T-helper 17 cell (primary cell): Measurements from ENCODE around the gene ZNRF3. TPM values are rescaled to one million over a fixed set of nuclear protein-coding genes. Genes with fewer than 3 reads are reported as not detected.

Experiments
- ATAC-seq: fragments of 150-1000 bp; cut with Tn5 transposase; 2 replicates; pipeline ENCODE4 v1.10.0; 2021; ENCODE audit warnings: mild to moderate bottlenecking, moderate library complexity
- DNase-seq, 3 donors: peaks; one replicate each; pipeline versions ENCODE4 v3.0.0 to v3.0.0-alpha.2; 2020 to 2021
- H3K9me3 ChIP-seq: one replicate; pipeline ENCODE4 v1.7.0; 2013; ENCODE audit warnings: low read length, mild to moderate bottlenecking; ENCODE audit not compliant: control insufficient read depth, poor library complexity, severe bottlenecking
- H3K27ac Mint-ChIP-seq: one replicate; pipeline ENCODE4 v1.8.0; 2022; ENCODE audit warnings: mild to moderate bottlenecking, moderate library complexity, mixed read lengths
- H3K27me3 Mint-ChIP-seq: one replicate; pipeline ENCODE4 v1.8.0; 2022; ENCODE audit warnings: mixed read lengths
- H3K36me3 Mint-ChIP-seq: one replicate; pipeline ENCODE4 v1.8.0; 2022; ENCODE audit warnings: low read depth, mixed read lengths
- H3K4me1 Mint-ChIP-seq: one replicate; pipeline ENCODE4 v1.8.0; 2022; ENCODE audit warnings: mild to moderate bottlenecking, mixed read lengths
- H3K4me3 Mint-ChIP-seq: one replicate; pipeline ENCODE4 v1.8.0; 2022; ENCODE audit warnings: mild to moderate bottlenecking, moderate library complexity, mixed read lengths
- total RNA-seq, 4 donors: library from RNA in 2 of 4; stranded (reverse) in 2 of 4; gene quantifications; one replicate each; pipeline ENCODE4 v1.2.3 and lab custom pipeline; 2022 to 2026

ZNRF3 gene
- total RNA-seq, 2 donors from 2014 or later = 0.31 to 0.72 TPM

DNA sequence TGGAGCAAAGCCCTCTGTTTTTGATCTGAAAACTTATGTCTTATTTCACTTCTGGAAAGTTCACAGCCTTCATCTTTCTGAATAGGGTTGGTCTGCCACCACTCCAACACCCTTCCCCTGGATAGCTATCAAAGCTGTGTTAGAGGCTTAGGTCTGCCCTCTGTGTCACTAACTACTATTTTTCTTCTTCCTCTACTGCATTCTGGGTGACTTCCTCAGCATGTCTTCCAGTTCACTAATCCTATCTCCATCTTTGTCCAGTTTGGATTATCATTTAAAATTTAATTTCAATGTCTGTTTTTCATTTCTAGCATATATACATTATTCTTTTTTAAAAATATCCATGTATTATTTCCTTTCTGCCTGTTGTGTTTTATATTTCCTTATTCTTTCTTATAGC is 84.6 kb downstream of the ZNRF3 start:
- ATAC-seq (no peak), DNase-seq (no peak)
- Mint-ChIP-seq H3K36me3 (no peaks in the 10 kb centered on the region), H3K27me3 (peaks cover 44% of the 10 kb centered on the region), H3K4me1 (peaks cover 2% of the 10 kb centered on the region), H3K4me3 (no peak overlapping the region), H3K27ac (no peak overlapping the region)
- H3K9me3 ChIP-seq = no peaks in the 10 kb centered on the region

DNA sequence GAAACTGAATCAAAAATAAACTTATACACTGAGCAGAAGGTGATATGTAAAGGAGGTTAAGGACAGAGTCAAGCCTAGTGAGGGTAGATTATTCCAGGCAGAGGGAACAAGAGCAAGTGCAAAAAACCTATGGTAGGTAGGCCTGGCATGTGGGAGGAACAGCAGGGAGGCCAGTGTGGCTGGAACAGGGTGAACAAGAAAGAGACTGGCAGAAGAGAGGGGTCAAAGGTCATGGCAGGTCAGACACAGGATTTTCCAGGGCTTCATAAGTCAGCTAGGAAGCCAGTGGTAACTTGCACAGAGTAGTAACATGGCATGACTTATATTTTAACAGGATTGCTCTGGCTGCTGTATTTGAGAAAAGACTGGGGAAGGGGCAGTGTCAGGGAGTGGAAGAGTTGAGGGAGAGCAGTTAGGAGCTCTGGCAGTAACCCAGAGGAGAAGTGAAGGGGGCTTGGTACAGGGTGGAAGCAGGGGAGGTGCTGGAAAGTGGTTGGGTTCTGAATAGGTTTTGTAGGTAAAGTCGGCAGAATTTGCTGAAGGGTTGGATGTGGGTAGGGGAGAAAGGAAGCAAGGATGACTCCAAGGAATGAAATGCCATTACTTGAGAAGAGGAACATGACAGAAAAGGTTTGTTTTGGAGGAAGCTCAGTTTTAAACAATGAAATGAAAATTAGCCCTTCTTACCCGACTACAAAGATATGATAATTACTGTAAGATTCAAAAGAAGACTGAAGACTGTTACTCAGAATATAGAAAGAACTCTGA is 86.2 kb downstream of the ZNRF3 start:
- H3K27me3 Mint-ChIP-seq = peaks cover 33% of the 10 kb centered on the region
- H3K4me1 Mint-ChIP-seq = peaks cover 2% of the 10 kb centered on the region

DNA sequence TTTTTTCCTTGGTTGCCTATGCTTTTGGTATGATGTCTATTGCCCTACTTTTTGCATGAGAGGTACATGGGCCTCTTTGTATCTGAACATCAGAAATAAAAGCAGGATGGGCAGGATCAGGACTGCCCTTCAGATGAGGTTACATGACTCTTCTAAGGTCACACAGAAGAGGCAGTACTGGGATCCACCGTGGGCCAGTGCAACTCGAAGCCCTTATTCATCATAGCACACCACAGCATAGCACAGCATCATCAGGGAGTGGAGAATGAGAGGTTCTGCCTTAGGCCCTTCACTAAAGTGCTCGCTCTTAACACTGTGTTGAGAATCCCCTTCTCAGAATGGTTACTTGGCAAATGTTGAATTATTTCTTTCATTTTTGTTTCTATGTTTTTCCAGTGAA is 90.0 kb downstream of the ZNRF3 start:
- ATAC-seq (no peak), DNase-seq (no peak)
- Mint-ChIP-seq H3K27ac (no peak overlapping the region), H3K36me3 (no peaks in the 10 kb centered on the region), H3K27me3 (peaks cover 45% of the 10 kb centered on the region), H3K4me1 (no peaks in the 10 kb centered on the region), H3K4me3 (no peak overlapping the region)
- H3K9me3 ChIP-seq = no peaks in the 10 kb centered on the region

More for the DNA sequence above, 86.2 kb downstream of the ZNRF3 start:
- no peaks in the 10 kb centered on the region for H3K9me3 ChIP-seq
- Mint-ChIP-seq H3K27ac (no peak overlapping the region), H3K4me3 (no peak overlapping the region), H3K36me3 (no peaks in the 10 kb centered on the region)
- ATAC-seq (no peak), DNase-seq (no peak)

DNA sequence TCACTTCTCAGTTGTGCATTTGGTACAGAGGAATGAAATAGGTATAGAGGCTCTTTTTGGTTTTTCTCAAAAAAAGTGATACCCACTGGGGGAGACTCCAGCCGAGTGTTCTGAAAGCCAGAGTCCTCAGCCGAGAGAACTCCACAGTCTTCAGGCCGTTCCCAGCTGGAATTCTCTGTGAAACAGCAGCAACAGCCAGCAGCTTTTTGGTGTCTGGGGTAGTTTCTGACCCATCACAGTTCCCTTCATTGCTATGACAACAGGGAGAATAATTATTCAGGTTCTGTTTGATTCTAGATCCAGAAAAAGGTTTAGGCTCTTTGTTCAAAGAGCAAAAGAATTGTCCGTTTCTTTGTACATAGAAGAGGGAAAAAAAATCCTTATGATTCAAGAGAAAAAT is 93.7 kb downstream of the ZNRF3 start:
- Mint-ChIP-seq H3K4me1 (no peaks in the 10 kb centered on the region), H3K4me3 (no peak overlapping the region), H3K27me3 (peaks cover 45% of the 10 kb centered on the region), H3K36me3 (peaks cover 3% of the 10 kb centered on the region), H3K27ac (no peak overlapping the region)
- no peak for DNase-seq
- H3K9me3 ChIP-seq = no peaks in the 10 kb centered on the region
- no peak for ATAC-seq

DNA sequence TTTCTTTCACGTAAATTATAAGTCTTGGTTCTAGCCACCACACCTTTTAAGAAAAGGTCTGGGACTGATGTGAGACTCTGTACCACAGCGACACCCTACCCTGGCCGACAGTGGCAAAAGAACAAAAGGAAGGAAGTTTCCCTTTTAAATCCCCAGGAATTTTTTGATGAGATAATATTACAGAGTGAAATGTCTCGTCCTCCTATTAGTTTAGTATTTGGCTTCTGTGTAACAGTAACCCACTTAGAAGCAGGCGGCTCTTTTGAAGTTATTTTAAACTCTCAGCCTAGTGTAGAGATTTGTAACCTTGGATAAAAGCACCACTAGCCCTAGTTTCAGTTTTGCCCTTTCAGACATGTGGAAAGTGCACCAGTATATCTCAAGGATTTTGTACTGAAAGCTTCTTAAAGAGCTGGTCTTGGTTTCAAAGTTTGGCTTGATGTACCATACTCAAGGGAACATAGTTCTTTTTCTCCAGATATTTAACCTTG is 94.2 kb downstream of the ZNRF3 start:
- H3K9me3 ChIP-seq = no peaks in the 10 kb centered on the region
- H3K4me1 Mint-ChIP-seq = no peaks in the 10 kb centered on the region
- DNase-seq (no peak), ATAC-seq (no peak)
- peaks cover 3% of the 10 kb centered on the region for H3K36me3 Mint-ChIP-seq
- no peak overlapping the region for H3K4me3 Mint-ChIP-seq
- peaks cover 45% of the 10 kb centered on the region for H3K27me3 Mint-ChIP-seq
- H3K27ac Mint-ChIP-seq = no peak overlapping the region

DNA sequence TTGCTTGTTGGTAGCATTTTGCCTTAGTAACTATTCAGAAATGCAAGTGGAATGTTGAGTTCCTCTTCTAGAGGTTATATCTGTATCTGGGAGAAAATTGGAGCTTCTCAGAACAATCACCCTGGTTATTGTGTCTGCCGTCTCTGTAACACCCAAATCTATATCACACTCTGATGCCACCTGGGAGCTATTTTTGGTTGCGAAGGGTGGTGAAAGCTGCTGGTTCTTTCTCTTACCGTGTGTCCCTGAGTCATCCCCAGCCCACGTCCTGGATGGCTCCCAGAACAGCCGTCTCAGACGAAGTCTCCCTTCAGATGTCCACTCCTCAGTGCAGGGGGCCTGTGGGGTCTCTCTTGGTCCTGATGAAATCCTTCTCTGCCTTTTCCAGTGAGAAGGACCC is 94.8 kb downstream of the ZNRF3 start:
- Mint-ChIP-seq H3K27me3 (peaks cover 45% of the 10 kb centered on the region), H3K36me3 (peaks cover 3% of the 10 kb centered on the region), H3K4me1 (peaks cover 2% of the 10 kb centered on the region), H3K27ac (no peak overlapping the region), H3K4me3 (no peak overlapping the region)
- no peak for DNase-seq
- ATAC-seq = no peak
- no peaks in the 10 kb centered on the region for H3K9me3 ChIP-seq

DNA sequence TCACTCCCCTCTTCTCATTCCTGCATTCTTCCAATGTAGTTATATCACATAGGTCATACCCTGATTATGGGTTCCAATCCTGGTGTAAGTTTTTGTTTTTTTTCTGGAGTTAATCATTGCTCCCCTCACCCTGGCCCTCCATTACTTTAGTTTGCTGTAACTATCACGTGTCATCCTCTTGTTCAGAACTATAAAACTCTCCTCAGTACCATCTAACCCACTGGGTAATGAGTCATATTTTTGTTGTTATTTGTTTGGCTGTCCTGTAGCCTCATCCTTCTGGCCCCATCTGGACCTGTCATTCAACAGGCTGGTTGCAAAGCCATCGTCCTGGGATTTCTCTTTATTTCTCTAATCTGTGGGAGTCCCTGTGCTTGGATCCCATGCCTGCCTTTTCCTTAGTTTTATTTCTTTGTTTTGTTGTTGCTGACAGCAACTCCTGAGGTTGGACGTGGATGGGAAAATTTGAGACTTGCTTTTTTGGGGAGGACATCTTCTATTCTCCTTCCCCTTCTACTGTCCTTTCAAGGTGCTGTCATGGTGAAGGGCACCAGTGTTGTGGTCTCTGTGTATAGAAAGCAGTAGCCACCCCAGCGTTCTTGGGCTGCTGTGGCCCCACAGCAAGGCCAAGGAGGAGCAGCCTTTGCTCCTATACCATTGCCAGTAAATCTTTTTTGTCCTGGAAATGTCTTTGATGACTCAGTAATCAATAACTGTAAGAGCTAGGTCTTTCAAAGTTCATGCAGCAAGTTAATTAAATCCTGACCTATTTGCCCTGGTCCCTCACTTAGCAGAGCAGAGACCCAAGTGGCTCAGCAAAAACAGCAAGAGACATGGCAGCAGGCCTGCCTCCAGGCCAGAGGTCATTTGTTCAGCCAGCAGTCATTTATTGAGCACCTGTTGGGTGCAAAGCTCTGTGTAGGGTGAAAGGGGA is 95.8 kb downstream of the ZNRF3 start:
- ATAC-seq = no peak

DNA sequence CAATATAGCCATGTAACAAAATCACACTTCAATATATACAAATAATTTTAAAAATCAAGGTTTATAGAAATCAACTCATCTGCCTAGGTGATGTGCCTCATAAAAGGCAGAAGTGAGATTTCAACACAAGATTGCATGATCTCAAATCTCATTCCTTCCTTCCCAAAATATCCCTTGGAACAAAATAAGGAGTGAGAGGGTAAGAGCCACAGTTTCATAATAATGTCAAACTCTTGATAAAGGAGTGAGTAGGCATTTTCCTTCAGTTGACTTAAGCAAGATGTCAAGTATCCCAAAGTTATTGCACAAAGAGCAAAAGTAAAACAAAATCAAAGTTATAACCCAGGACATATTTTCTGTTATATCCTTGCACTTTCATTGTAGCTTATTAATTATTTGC is 97.0 kb downstream of the ZNRF3 start:
- Mint-ChIP-seq H3K27me3 (peaks cover 45% of the 10 kb centered on the region), H3K36me3 (peaks cover 3% of the 10 kb centered on the region), H3K4me1 (peaks cover 2% of the 10 kb centered on the region), H3K4me3 (no peak overlapping the region), H3K27ac (no peak overlapping the region)
- ATAC-seq = no peak
- no peak for DNase-seq
- no peaks in the 10 kb centered on the region for H3K9me3 ChIP-seq

More for the DNA sequence above, 95.8 kb downstream of the ZNRF3 start:
- no peak for DNase-seq
- peaks cover 51% of the 10 kb centered on the region for H3K27me3 Mint-ChIP-seq
- peaks cover 2% of the 10 kb centered on the region for H3K4me1 Mint-ChIP-seq
- peaks cover 3% of the 10 kb centered on the region for H3K36me3 Mint-ChIP-seq
- no peak overlapping the region for H3K27ac Mint-ChIP-seq
- no peaks in the 10 kb centered on the region for H3K9me3 ChIP-seq
- H3K4me3 Mint-ChIP-seq = no peak overlapping the region

DNA sequence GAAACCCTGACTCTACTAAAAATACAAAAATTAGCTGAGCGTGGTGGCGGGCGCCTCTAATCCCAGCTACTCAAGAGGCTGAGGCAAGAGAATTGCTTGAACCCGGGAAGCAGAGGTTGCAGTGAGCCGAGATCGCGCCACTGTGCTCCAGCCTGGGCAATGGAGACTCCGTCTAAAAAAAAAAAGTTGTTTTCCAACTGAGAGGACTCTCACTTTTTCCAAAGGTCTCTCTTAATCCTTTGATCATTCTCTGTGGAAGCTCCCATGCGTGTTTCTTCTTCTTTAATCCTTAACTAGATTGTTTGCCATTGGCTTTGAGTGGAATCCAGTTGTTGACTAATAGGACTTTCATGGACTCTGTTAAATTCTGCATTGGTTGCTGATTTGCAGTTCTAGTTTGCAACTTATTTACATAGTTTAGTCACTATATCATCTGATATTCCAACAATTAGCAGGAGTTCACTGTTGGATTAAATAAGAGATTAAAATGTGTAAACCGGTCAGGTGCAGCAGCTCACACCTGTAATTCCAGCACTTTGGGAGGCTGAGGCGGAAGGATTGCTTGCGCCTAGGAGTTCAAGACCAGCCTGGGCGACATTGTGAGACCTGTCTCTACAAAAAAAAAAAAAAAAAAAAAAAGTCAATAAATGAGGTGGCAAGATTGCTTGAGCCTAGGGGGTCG is 98.6 kb downstream of the ZNRF3 start:
- H3K9me3 ChIP-seq = no peaks in the 10 kb centered on the region
- no peak for DNase-seq
- no peak for ATAC-seq
- peaks cover 34% of the 10 kb centered on the region for H3K27me3 Mint-ChIP-seq
- H3K36me3 Mint-ChIP-seq = peaks cover 3% of the 10 kb centered on the region
- H3K4me1 Mint-ChIP-seq = peaks cover 2% of the 10 kb centered on the region
- no peak overlapping the region for H3K4me3 Mint-ChIP-seq
- no peak overlapping the region for H3K27ac Mint-ChIP-seq

DNA sequence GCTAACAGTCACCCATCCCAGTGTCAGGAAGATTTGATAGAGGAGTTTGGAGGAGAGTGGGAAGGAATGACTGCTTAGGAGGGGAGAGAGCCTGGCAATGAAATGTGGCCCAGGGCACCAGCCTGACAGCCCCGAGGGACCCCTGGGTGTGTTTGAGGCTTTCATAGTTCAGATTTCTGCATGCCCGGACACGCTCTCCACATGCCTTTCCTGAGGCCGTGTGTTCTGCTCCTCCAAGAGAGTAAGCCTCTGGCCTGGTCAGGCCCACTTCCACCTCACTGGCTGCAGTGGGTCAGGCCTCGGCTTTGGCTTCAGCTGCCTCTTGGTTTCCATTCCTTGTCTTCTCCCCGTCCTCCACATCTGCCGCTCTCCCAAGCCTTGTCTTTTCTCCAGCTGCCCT is 99.8 kb downstream of the ZNRF3 start:
- Mint-ChIP-seq H3K27me3 (peaks cover 24% of the 10 kb centered on the region), H3K4me1 (peaks cover 2% of the 10 kb centered on the region), H3K36me3 (peaks cover 3% of the 10 kb centered on the region), H3K4me3 (no peak overlapping the region), H3K27ac (no peak overlapping the region)
- no peaks in the 10 kb centered on the region for H3K9me3 ChIP-seq
- DNase-seq (no peak), ATAC-seq (no peak)

DNA sequence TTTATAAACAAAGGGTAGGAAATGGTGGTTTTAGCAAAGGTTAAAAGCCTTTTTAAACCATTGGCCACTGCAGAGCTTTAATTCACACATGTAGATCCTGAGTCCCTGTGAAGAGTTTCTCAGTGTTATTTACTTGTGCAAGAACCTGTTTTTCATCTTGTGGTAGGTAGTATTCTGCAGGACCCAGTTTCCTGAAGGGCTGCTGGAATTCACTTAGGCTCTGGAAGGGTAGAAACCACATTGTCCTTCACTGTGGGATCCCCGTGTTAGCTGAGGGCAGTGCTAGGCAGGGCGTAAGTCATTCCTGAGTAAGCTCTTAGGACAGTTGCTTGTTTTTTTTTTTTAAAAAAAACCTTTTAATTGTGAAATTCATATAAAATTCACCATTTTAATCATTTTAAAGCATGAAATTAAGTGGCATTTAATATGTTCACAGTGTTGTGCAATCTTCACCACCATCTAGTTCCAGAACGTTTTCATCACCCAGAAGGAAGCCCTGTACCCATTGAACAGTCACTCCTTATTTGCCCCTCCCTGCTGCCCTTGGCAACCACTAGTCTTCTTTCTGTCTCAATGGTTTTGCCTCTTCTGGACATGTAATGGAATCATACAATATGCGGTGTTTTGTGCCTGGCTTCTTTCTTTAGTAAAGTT is 100.5 kb downstream of the ZNRF3 start:
- no peak overlapping the region for H3K4me3 Mint-ChIP-seq
- peaks cover 17% of the 10 kb centered on the region for H3K27me3 Mint-ChIP-seq
- no peak for ATAC-seq
- H3K4me1 Mint-ChIP-seq = peaks cover 2% of the 10 kb centered on the region
- no peaks in the 10 kb centered on the region for H3K9me3 ChIP-seq
- H3K27ac Mint-ChIP-seq = no peak overlapping the region
- no peak for DNase-seq
- peaks cover under 1% of the 10 kb centered on the region for H3K36me3 Mint-ChIP-seq

DNA sequence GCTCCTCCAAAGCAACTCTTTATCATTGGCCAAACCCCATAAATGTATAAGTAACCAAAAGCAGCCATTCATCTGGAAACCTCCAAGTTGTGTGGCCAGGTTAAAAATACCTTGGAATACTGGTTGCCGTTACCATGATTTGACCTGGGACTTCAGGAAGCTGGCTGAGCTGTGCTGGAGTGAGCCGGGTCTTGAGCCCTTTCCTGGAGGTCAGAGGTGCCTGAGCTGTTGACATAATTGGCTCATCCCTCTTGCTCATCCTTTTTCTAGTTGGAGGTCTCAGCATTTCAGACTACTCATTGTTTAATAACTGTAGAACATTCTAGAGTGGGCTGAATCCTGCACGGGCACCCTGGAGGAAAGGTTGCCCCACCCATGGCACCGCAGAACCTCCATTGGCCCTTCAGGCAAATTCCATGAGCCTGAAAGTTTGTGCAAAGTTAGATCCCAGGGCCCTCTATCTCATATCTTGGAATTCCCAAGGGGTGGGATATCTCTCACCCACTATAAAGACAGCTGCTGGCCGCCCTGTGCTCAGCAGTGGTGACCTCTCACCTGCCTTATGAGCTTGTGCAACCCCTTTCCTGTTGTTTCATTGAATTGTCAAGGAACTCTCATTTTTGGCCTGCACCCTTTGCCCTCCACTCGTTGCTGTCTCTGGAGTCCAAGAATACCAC is 101.2 kb downstream of the ZNRF3 start:
- Mint-ChIP-seq H3K36me3 (no peaks in the 10 kb centered on the region), H3K4me3 (no peak overlapping the region), H3K4me1 (peaks cover 2% of the 10 kb centered on the region), H3K27me3 (peaks cover 10% of the 10 kb centered on the region), H3K27ac (no peak overlapping the region)
- ATAC-seq (no peak), DNase-seq (no peak)
- H3K9me3 ChIP-seq = no peaks in the 10 kb centered on the region
